Natural killer cell (primary cell): ENCODE measurements around the gene SCN5A. TPM values are rescaled to one million over a fixed set of nuclear protein-coding genes. Genes with fewer than 3 reads are reported as not detected.

Experiments
- ATAC-seq, 3 donors: fragments of 150-1000 bp in 2 of 3; fragments of 200-7000 bp in 1 of 3; cut with Tn5 transposase; 1 replicate in 1 of 3; 2 replicates in 2 of 3; pipeline ENCODE4 v1.10.0; 2021; ENCODE audit warnings: mild to moderate bottlenecking in 2 of 3, moderate library complexity in 2 of 3
- DNase-seq, 2 donors: peaks; one replicate each; pipeline versions ENCODE4 v3.0.0 to v3.0.0-alpha.2; 2013 to 2021; ENCODE audit warnings: mixed read lengths in 1 of 2
- H3K27ac ChIP-seq: one replicate; pipeline ENCODE4 v1.5.1; 2013; ENCODE audit warnings: mild to moderate bottlenecking, low read length
- H3K27me3 ChIP-seq: one replicate; pipeline ENCODE4 v1.6.1; 2013; ENCODE audit warnings: low read length; ENCODE audit not compliant: control insufficient read depth, insufficient read depth
- H3K36me3 ChIP-seq: one replicate; pipeline ENCODE4 v1.6.1; 2013; ENCODE audit warnings: low read length; ENCODE audit not compliant: control insufficient read depth, insufficient read depth
- H3K4me1 ChIP-seq: one replicate; pipeline ENCODE4 v1.6.1; 2013; ENCODE audit warnings: low read length; ENCODE audit not compliant: control insufficient read depth, insufficient read depth
- H3K4me3 ChIP-seq: one replicate; pipeline ENCODE4 v1.5.1; 2013; ENCODE audit warnings: low read length
- H3K9me3 ChIP-seq: one replicate; pipeline ENCODE4 v1.6.1; 2013; ENCODE audit warnings: low read length; ENCODE audit not compliant: control insufficient read depth, insufficient read depth
- H3K27ac Mint-ChIP-seq, 2 donors: one replicate each; pipeline ENCODE4 v1.8.0; 2022; ENCODE audit warnings: mild to moderate bottlenecking in 2 of 2, mixed read lengths in 2 of 2, moderate library complexity in 1 of 2
- H3K27me3 Mint-ChIP-seq, 2 donors: one replicate each; pipeline ENCODE4 v1.8.0; 2022; ENCODE audit warnings: low read depth in 2 of 2, mixed read lengths in 2 of 2
- H3K36me3 Mint-ChIP-seq: one replicate; pipeline ENCODE4 v1.8.0; 2022; ENCODE audit warnings: mixed read lengths
- H3K4me1 Mint-ChIP-seq, 2 donors: one replicate each; pipeline ENCODE4 v1.8.0; 2022; ENCODE audit warnings: mixed read lengths in 2 of 2
- H3K4me3 Mint-ChIP-seq: one replicate; pipeline ENCODE4 v1.8.0; 2022; ENCODE audit warnings: mild to moderate bottlenecking, moderate library complexity, mixed read lengths
- H3K9me3 Mint-ChIP-seq, 2 donors: one replicate each; pipeline ENCODE4 v1.8.0; 2022; ENCODE audit warnings: mixed read lengths in 2 of 2
- CTCF ChIP-seq: fragments of 200-600 bp; IDR thresholded peaks from one replicate; pipeline ENCODE4 v1.8.0; 2022; ENCODE audit warnings: antibody characterized with exemption
- WGBS: methylation state at CpG from one replicate; pipeline ENCODE4 v1.1.7; 2013; ENCODE audit warnings: missing lambda C conversion rate; ENCODE audit not compliant: insufficient coverage; 5-methylcytosine and 5-hydroxymethylcytosine counted together
- intact Hi-C: fragments of 100-400 bp; cut with micrococcal nuclease; formaldehyde crosslinking; loops from one replicate; pipeline ENCODE4 v1.14.2; 2022
- total RNA-seq, 4 donors: library from RNA; stranded (reverse); fragments of 120-200 nt in 1 of 4; gene quantifications; one replicate each; pipeline versions ENCODE4 v1.2.3 to v1.2.4, GENCODE V29; 2013 to 2022

SCN5A gene
- total RNA-seq, 3 donors from 2014 or later (not counting 1 experiment from before 2014, with no cell fraction given): 0.50 TPM; not detected in 2

GRCh38 chr3:38555149-38555840 lies 94.2 kb downstream of the SCN5A start:
- H3K4me1 ChIP-seq: no peaks in the 10 kb centered on the region
- Mint-ChIP-seq H3K4me1 (no peaks in the 10 kb centered on the region), H3K4me3 (no peak overlapping the region), H3K27ac (no peak overlapping the region), H3K36me3 (no peaks in the 10 kb centered on the region), H3K9me3 (no peaks in the 10 kb centered on the region), H3K27me3 (peaks cover 0 to 7% of the 10 kb centered on the region in 2 donors)
- no peak overlapping the region for H3K4me3 ChIP-seq
- H3K36me3 ChIP-seq: no peaks in the 10 kb centered on the region
- 90% methylated on average over 6 of the region's 6 CpGs for WGBS
- peak in 1 of 2 donors; percentile 7 for DNase-seq
- no peak overlapping the region for H3K27ac ChIP-seq
- intact Hi-C loops: no loop called here
- no peak for ATAC-seq
- H3K27me3 ChIP-seq: no peaks in the 10 kb centered on the region
- H3K9me3 ChIP-seq: no peaks in the 10 kb centered on the region
- no peak for TF ChIP-seq CTCF

- Mint-ChIP-seq H3K4me1 (no peaks in the 10 kb centered on the region), H3K27me3 (peaks cover 0 to 7% of the 10 kb centered on the region in 2 donors), H3K36me3 (no peaks in the 10 kb centered on the region), H3K27ac (no peak overlapping the region), H3K9me3 (no peaks in the 10 kb centered on the region), H3K4me3 (no peak overlapping the region)
- Histone ChIP-seq H3K9me3 (no peaks in the 10 kb centered on the region), H3K4me1 (no peaks in the 10 kb centered on the region), H3K36me3 (no peaks in the 10 kb centered on the region), H3K4me3 (no peak overlapping the region), H3K27me3 (no peaks in the 10 kb centered on the region), H3K27ac (no peak overlapping the region)
- intact Hi-C loops: no loop called here
- ATAC-seq (no peak), DNase-seq (peak in 1 of 2 donors; percentile 6)
- TF ChIP-seq CTCF: no peak
- whole genome bisulfite sequencing: 96% methylated on average over 8 of the region's 8 CpGs
Measured at GRCh38 chr3:38554127-38554827, 95.2 kb downstream of the SCN5A start.

- no peak overlapping the region for H3K27ac ChIP-seq
- intact Hi-C loops: no loop called here
- DNase-seq (no peak), ATAC-seq (no peak)
- H3K36me3 Mint-ChIP-seq: no peaks in the 10 kb centered on the region
- H3K4me3 Mint-ChIP-seq: no peak overlapping the region
- H3K9me3 ChIP-seq: no peaks in the 10 kb centered on the region
- H3K4me1 ChIP-seq: peaks cover 2% of the 10 kb centered on the region
- 94% methylated on average over 2 of the region's 2 CpGs for WGBS
- no peaks in the 10 kb centered on the region for H3K36me3 ChIP-seq
- H3K9me3 Mint-ChIP-seq: no peaks in the 10 kb centered on the region
- TF ChIP-seq CTCF: no peak
- no peaks in the 10 kb centered on the region for H3K4me1 Mint-ChIP-seq
- no peaks in the 10 kb centered on the region for H3K27me3 ChIP-seq
- peaks cover 0 to 7% of the 10 kb centered on the region in 2 donors for H3K27me3 Mint-ChIP-seq
- no peak overlapping the region for H3K27ac Mint-ChIP-seq
- H3K4me3 ChIP-seq: no peak overlapping the region
Measured at GRCh38 chr3:38553071-38553470, 96.4 kb downstream of the SCN5A start.
